Prostate gland (tissue), 2 donors: ENCODE results near the gene MTX2. TPM values are rescaled to one million over a fixed set of nuclear protein-coding genes. Genes with fewer than 3 reads are reported as not detected.

ENCODE experiments used
- DNase-seq: peaks from one replicate; pipeline ENCODE4 v3.0.0-alpha.2; 2019; ENCODE audit warnings: low spot score
- H3K27ac ChIP-seq, 2 donors: fragments of 200-600 bp; sonication (generic); 2 replicates each; pipeline ENCODE4 v1.5.1; 2017 to 2019
- H3K27me3 ChIP-seq: fragments of 200-600 bp; sonication (generic); replicated peaks from 2 replicates; pipeline ENCODE4 v1.5.1; 2019; ENCODE audit not compliant: insufficient read depth
- H3K36me3 ChIP-seq, 2 donors: fragments of 200-600 bp; sonication (generic); 1 replicate in 1 of 2; 2 replicates in 1 of 2; pipeline versions ENCODE4 v1.5.1 to v1.8.1; 2017 to 2019
- H3K4me1 ChIP-seq: fragments of 200-600 bp; sonication (generic); replicated peaks from 2 replicates; pipeline ENCODE4 v1.5.1; 2019
- H3K4me3 ChIP-seq, 2 donors: fragments of 200-600 bp; sonication (generic); 2 replicates each; pipeline ENCODE4 v1.5.1; 2017 to 2019
- H3K9me3 ChIP-seq: fragments of 200-600 bp; sonication (generic); 2 replicates; pipeline ENCODE4 v1.5.1; 2017
- CTCF ChIP-seq, 4 experiments: fragments of 200-600 bp in 2 of 4; fragments of 450-650 bp in 2 of 4; sonication (generic) in 2 of 4; IDR thresholded peaks; 1 replicate in 3 of 4; 2 replicates in 1 of 4; pipeline ENCODE4 v1.5.1; 2016 to 2019; ENCODE audit warnings: antibody characterized with exemption in 4 of 4, mild to moderate bottlenecking in 2 of 4, moderate library complexity in 2 of 4
- POLR2A ChIP-seq: fragments of 450-650 bp; IDR thresholded peaks from one replicate; pipeline ENCODE4 v1.6.1; 2016; ENCODE audit warnings: antibody characterized with exemption, mild to moderate bottlenecking
- POLR2AphosphoS5 ChIP-seq: sonication (generic); formaldehyde crosslinking; IDR thresholded peaks from one replicate; pipeline ENCODE4 v1.6.1; 2017; ENCODE audit warnings: antibody characterized with exemption
- WGBS: methylation state at CpG from one replicate; pipeline ENCODE4 v1.1.5; 2018; 5-methylcytosine and 5-hydroxymethylcytosine counted together
- intact Hi-C: fragments of 100-400 bp; cut with DNase I; formaldehyde crosslinking; loops from one replicate; pipeline ENCODE4 v1.14.2; 2022
- total RNA-seq, 2 donors: library from RNA; depleted of rRNA; stranded (reverse); fragments of >200 nt; gene quantifications; one replicate each; pipeline ENCODE4 v1.1.0, GENCODE V29; 2016

The MTX2 gene
- total RNA-seq, 2 donors from 2014 or later, result 33.3 to 47.6 TPM

- no peak overlapping the region for H3K27ac ChIP-seq
- no peaks in the 10 kb centered on the region for H3K9me3 ChIP-seq
- peaks cover under 1% of the 10 kb centered on the region for H3K4me1 ChIP-seq
- no peak for DNase-seq
- whole genome bisulfite sequencing, result 66% methylated on average over 1 of the region's 1 CpG
- no peak overlapping the region for H3K4me3 ChIP-seq
- H3K36me3 ChIP-seq, result no peaks in the 10 kb centered on the region
- TF ChIP-seq POLR2AphosphoS5 (no peak), POLR2A (no peak), CTCF (IDR thresholded peaks at IDR 0.05) (no peak)
- H3K27me3 ChIP-seq, result no peaks in the 10 kb centered on the region
- intact Hi-C loops, result no loop called here
These were observed 17.3 kb upstream of the MTX2 start for GRCh38 chr2:176251928-176252327.

GRCh38 chr2:176260689-176261088 lies 8.6 kb upstream of the MTX2 start:
- intact Hi-C loops, result no loop called here
- H3K9me3 ChIP-seq, result no peaks in the 10 kb centered on the region
- H3K27ac ChIP-seq, result no peak overlapping the region
- DNase-seq, result no peak
- no peak for TF ChIP-seq CTCF (IDR thresholded peaks at IDR 0.05)
- TF ChIP-seq POLR2AphosphoS5, result no peak
- TF ChIP-seq POLR2A, result no peak
- 81% methylated on average over 1 of the region's 1 CpG for WGBS
- H3K4me3 ChIP-seq, result no peak overlapping the region
- no peaks in the 10 kb centered on the region for H3K27me3 ChIP-seq
- H3K4me1 ChIP-seq, result peaks cover 5% of the 10 kb centered on the region
- H3K36me3 ChIP-seq, result no peaks in the 10 kb centered on the region

- intact Hi-C loops, result no loop called here
- H3K4me3 ChIP-seq, result no peak overlapping the region
- no peak overlapping the region for H3K27ac ChIP-seq
- no peak for DNase-seq
- H3K9me3 ChIP-seq, result no peaks in the 10 kb centered on the region
- no peak for TF ChIP-seq POLR2AphosphoS5
- TF ChIP-seq POLR2A, result no peak
- TF ChIP-seq CTCF (IDR thresholded peaks at IDR 0.05), result no peak
- no peaks in the 10 kb centered on the region for H3K36me3 ChIP-seq
- peaks cover 5% of the 10 kb centered on the region for H3K4me1 ChIP-seq
- H3K27me3 ChIP-seq, result no peaks in the 10 kb centered on the region
These were observed 8.1 kb upstream of the MTX2 start for GRCh38 chr2:176261136-176261535.

GRCh38 chr2:176268976-176269318 lies 295 bp upstream of the MTX2 start:
- H3K4me1 ChIP-seq, result peaks cover 4% of the 10 kb centered on the region
- no peak for TF ChIP-seq CTCF (IDR thresholded peaks at IDR 0.05)
- no peak for TF ChIP-seq POLR2A
- no peak for TF ChIP-seq POLR2AphosphoS5
- H3K9me3 ChIP-seq, result no peaks in the 10 kb centered on the region
- peak overlapping the region; percentile 79 to 89 for H3K4me3 ChIP-seq
- no peaks in the 10 kb centered on the region for H3K27me3 ChIP-seq
- 12% methylated on average over 10 of the region's 10 CpGs for WGBS
- H3K27ac ChIP-seq, result peak overlapping the region; percentile 88 to 89
- intact Hi-C loops, result no loop called here
- no peak for DNase-seq
- no peaks in the 10 kb centered on the region for H3K36me3 ChIP-seq

GRCh38 chr2:176270100-176270750 lies 983 bp downstream of the MTX2 start:
- Histone ChIP-seq H3K27me3 (no peaks in the 10 kb centered on the region), H3K4me3 (peak overlapping the region; percentile 79 to 89), H3K36me3 (no peaks in the 10 kb centered on the region), H3K4me1 (peaks cover 4% of the 10 kb centered on the region), H3K27ac (peak overlapping the region in 1 of 2 donors; percentile 88), H3K9me3 (no peaks in the 10 kb centered on the region)
- TF ChIP-seq CTCF (IDR thresholded peaks at IDR 0.05), result no peak
- TF ChIP-seq POLR2AphosphoS5, result no peak
- no peak for TF ChIP-seq POLR2A
- DNase-seq, result no peak
- 50% methylated on average over 18 of the region's 18 CpGs for WGBS
- intact Hi-C loops, result no loop called here
